Measurements from ENCODE around the gene PRUNE1.

PRUNE1 gene

GRCh38 chr1:151009674-151010345 lies 1.6 kb downstream of the PRUNE1 start:
- TF ChIP-seq CTCF (IDR thresholded peaks at IDR 0.05; ENCODE audit: low read length) (no peak), EZH2phosphoT487 (IDR thresholded peaks at IDR 0.05; ENCODE audit: low read length) (no peak), EZH2 (optimal IDR thresholded peaks at IDR 0.05; ENCODE audit: low read depth, low read length) (no peak)
- no peak overlapping the region for H2AFZ ChIP-seq (ENCODE audit: low read length)
- no peaks in the 10 kb centered on the region for H3K36me3 ChIP-seq (replicated peaks; ENCODE audit: insufficient read depth, low read length)
- H3K9me3 ChIP-seq (replicated peaks; ENCODE audit: insufficient read depth, low read length) = no peaks in the 10 kb centered on the region
- peaks cover 21% of the 10 kb centered on the region for H3F3A ChIP-seq (ENCODE audit: insufficient read depth, low read length)
- no peaks in the 10 kb centered on the region for H3K27me3 ChIP-seq (replicated peaks; ENCODE audit: insufficient read depth, low read length)
- no peak overlapping the region for H3K9ac ChIP-seq (ENCODE audit: low read length)
- H3K27ac ChIP-seq (ENCODE audit: low read length) = no peak overlapping the region
- H3K79me2 ChIP-seq (ENCODE audit: low read length) = peaks cover 25% of the 10 kb centered on the region; the same call in 1 of the 2 replicates
- peaks cover 20% of the 10 kb centered on the region for H3K4me1 ChIP-seq (ENCODE audit: low read length)
- H3K4me2 ChIP-seq (ENCODE audit: low read depth, low read length) = peak overlapping the region; percentile 85; the same call in 1 of the 2 replicates
- no peak overlapping the region for H3K4me3 ChIP-seq (ENCODE audit: low read length)
- no peaks in the 10 kb centered on the region for H4K20me1 ChIP-seq (ENCODE audit: insufficient read depth, low read length)
- DNase-seq = no peak
- no peaks in the 10 kb centered on the region for H3K9me2 ChIP-seq (replicated peaks; ENCODE audit: insufficient read depth, low read length)

DNA sequence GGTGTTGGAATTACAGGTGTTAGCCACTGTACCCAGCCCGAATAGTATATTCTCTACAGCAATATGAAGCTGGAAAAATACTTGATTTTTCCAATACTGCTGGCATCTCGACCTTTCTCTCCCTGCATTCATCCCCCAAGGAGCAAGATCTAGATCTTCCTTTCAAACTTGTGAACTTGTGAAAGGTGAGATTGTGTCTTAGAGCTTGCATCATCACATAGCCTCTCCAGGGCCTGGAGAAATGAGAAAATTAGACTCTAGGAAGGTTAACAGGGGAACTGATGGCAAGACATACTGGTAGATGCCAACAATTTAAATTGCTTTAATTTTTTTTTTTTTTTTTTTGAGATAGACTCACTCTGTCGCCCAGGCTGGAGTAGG lies 2.1 kb downstream of the PRUNE1 start:
- no peak overlapping the region for H3K27ac ChIP-seq (ENCODE audit: low read length)
- no peak for DNase-seq
- no peaks in the 10 kb centered on the region for H3K9me2 ChIP-seq (replicated peaks; ENCODE audit: insufficient read depth, low read length)
- peaks cover 21% of the 10 kb centered on the region; the same call in 1 of the 2 replicates for H3K79me2 ChIP-seq (ENCODE audit: low read length)
- H3K4me2 ChIP-seq (ENCODE audit: low read depth, low read length) = no peak overlapping the region
- H3K4me1 ChIP-seq (ENCODE audit: low read length) = peaks cover 20% of the 10 kb centered on the region
- H3K4me3 ChIP-seq (ENCODE audit: low read length) = no peak overlapping the region
- H3K27me3 ChIP-seq (replicated peaks; ENCODE audit: insufficient read depth, low read length) = no peaks in the 10 kb centered on the region
- no peaks in the 10 kb centered on the region for H3K9me3 ChIP-seq (replicated peaks; ENCODE audit: insufficient read depth, low read length)
- H3K9ac ChIP-seq (ENCODE audit: low read length) = no peak overlapping the region
- TF ChIP-seq CTCF (IDR thresholded peaks at IDR 0.05; ENCODE audit: low read length) (no peak), EZH2 (optimal IDR thresholded peaks at IDR 0.05; ENCODE audit: low read depth, low read length) (no peak), EZH2phosphoT487 (IDR thresholded peaks at IDR 0.05; ENCODE audit: low read length) (no peak)
- H3K36me3 ChIP-seq (replicated peaks; ENCODE audit: insufficient read depth, low read length) = no peaks in the 10 kb centered on the region
- no peaks in the 10 kb centered on the region for H4K20me1 ChIP-seq (ENCODE audit: insufficient read depth, low read length)
- H3F3A ChIP-seq (ENCODE audit: insufficient read depth, low read length) = peaks cover 21% of the 10 kb centered on the region
- no peak overlapping the region for H2AFZ ChIP-seq (ENCODE audit: low read length)

DNA sequence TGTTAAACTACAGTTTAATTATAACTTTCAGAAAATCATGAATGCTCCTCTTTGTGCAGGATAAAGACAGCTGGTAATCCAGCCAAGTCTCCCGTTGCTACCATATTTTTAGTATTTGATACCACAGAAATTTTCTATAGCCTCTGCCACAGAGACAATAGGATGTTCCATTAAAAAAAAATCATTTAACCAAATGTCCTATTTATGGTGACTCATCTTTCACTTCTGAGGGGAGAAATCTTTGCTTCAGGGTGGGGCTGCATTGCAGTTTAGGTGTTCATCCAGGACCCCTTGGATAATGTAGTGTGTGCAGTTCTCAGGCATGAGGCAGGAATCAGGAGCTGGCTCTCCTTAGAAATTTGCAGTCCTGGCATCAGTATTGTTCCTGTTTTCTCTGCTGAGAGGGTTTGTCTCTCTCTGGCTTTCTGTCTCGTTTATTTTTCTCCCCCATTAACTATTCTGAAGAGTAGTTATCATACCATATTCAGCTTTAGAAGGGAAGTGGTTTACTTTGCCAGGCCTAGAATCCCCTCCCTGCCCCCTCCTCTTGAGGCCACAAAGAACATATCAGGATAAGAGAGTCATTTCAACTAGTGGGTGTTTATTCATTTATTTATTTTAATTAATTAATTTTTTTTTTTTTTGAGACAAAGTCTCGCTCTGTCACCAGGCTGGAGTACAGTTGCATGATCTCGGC lies 3.1 kb downstream of the PRUNE1 start:
- Histone ChIP-seq H3K36me3 (replicated peaks; ENCODE audit: insufficient read depth, low read length) (no peaks in the 10 kb centered on the region), H3K9me3 (replicated peaks; ENCODE audit: insufficient read depth, low read length) (no peaks in the 10 kb centered on the region), H3K27ac (ENCODE audit: low read length) (no peak overlapping the region), H3F3A (ENCODE audit: insufficient read depth, low read length) (peaks cover 16% of the 10 kb centered on the region), H3K4me3 (ENCODE audit: low read length) (no peak overlapping the region), H3K9me2 (replicated peaks; ENCODE audit: insufficient read depth, low read length) (no peaks in the 10 kb centered on the region), H3K4me1 (ENCODE audit: low read length) (peaks cover 15% of the 10 kb centered on the region), H3K79me2 (ENCODE audit: low read length) (peaks cover 16% of the 10 kb centered on the region; the same call in 1 of the 2 replicates), H2AFZ (ENCODE audit: low read length) (no peak overlapping the region), H3K9ac (ENCODE audit: low read length) (no peak overlapping the region), H3K27me3 (replicated peaks; ENCODE audit: insufficient read depth, low read length) (no peaks in the 10 kb centered on the region), H4K20me1 (ENCODE audit: insufficient read depth, low read length) (no peaks in the 10 kb centered on the region), H3K4me2 (ENCODE audit: low read depth, low read length) (no peak overlapping the region)
- no peak for DNase-seq
- no peak for TF ChIP-seq EZH2 (optimal IDR thresholded peaks at IDR 0.05; ENCODE audit: low read depth, low read length)
- no peak for TF ChIP-seq CTCF (IDR thresholded peaks at IDR 0.05; ENCODE audit: low read length)
- TF ChIP-seq EZH2phosphoT487 (IDR thresholded peaks at IDR 0.05; ENCODE audit: low read length) = no peak
